T-helper 22 cell (primary cell): Measurements from ENCODE around the gene C3.
"Not testable (repeated sequence)": the region's sequence is repeated elsewhere in the genome, so short reads cannot be mapped to it uniquely, and the experiment has no call there.

Source experiments
- DNase-seq: peaks from one replicate; pipeline ENCODE4 v3.0.0-alpha.2; 2020; ENCODE audit warnings: low read depth

C3 gene

GRCh38 chr19:6662702-6663101, 57.7 kb downstream of the C3 start:
- no peak for DNase-seq

- DNase-seq, result peak; percentile 57
These were observed 58.8 kb downstream of the C3 start for GRCh38 chr19:6661509-6662244.

GRCh38 chr19:6660930-6661329, 59.5 kb downstream of the C3 start:
- DNase-seq, result no peak

- not testable (repeated sequence) for DNase-seq
These were observed 64.1 kb downstream of the C3 start for GRCh38 chr19:6656390-6656789.

- DNase-seq, result peak; percentile 31
These were observed 65.8 kb downstream of the C3 start for GRCh38 chr19:6654347-6655310.

- no peak for DNase-seq
These were observed 67.7 kb downstream of the C3 start for GRCh38 chr19:6652805-6653094.

- no peak for DNase-seq
These were observed 68.3 kb downstream of the C3 start for GRCh38 chr19:6651965-6652804.

GRCh38 chr19:6649185-6649584, 71.3 kb downstream of the C3 start:
- no peak for DNase-seq

- no peak for DNase-seq
These were observed 72.2 kb downstream of the C3 start for GRCh38 chr19:6648141-6648715.

- DNase-seq, result no peak
These were observed 75.7 kb downstream of the C3 start for GRCh38 chr19:6644796-6645195.

GRCh38 chr19:6640333-6640732, 80.1 kb downstream of the C3 start:
- not testable (repeated sequence) for DNase-seq

- DNase-seq, result no peak
These were observed 81.0 kb downstream of the C3 start for GRCh38 chr19:6639439-6639838.

GRCh38 chr19:6633456-6633813, 87.0 kb downstream of the C3 start:
- DNase-seq, result not testable (repeated sequence)

GRCh38 chr19:6632747-6633455, 87.5 kb downstream of the C3 start:
- not testable (repeated sequence) for DNase-seq

- peak; percentile 49 for DNase-seq
These were observed 88.3 kb downstream of the C3 start for GRCh38 chr19:6632002-6632621.
